Colonic mucosa (tissue), 4 donors: ENCODE results near the gene RNMT. TPM values are rescaled to one million over a fixed set of nuclear protein-coding genes. Genes with fewer than 3 reads are reported as not detected.
"Not testable (repeated sequence)": the region's sequence is repeated elsewhere in the genome, so short reads cannot be mapped to it uniquely, and the experiment has no call there.

Experiments used
- DNase-seq: peaks from one replicate; pipeline ENCODE4 v3.0.0-alpha.2; 2020
- H3K27ac ChIP-seq: fragments of 200-600 bp; one replicate; pipeline ENCODE4 v1.8.0; 2021
- H3K27me3 ChIP-seq: fragments of 200-600 bp; one replicate; pipeline ENCODE4 v1.8.0; 2021
- H3K36me3 ChIP-seq: fragments of 200-600 bp; one replicate; pipeline ENCODE4 v1.8.0; 2021
- H3K4me1 ChIP-seq: fragments of 200-600 bp; one replicate; pipeline ENCODE4 v1.8.0; 2021; ENCODE audit warnings: mild to moderate bottlenecking
- H3K4me3 ChIP-seq: fragments of 200-600 bp; one replicate; pipeline ENCODE4 v1.8.0; 2021
- H3K9ac ChIP-seq, 2 donors: one replicate each; pipeline ENCODE4 v1.7.0; 2013; ENCODE audit warnings: control low read depth in 2 of 2, low read depth in 2 of 2, low read length in 2 of 2
- H3K9me3 ChIP-seq: fragments of 200-600 bp; one replicate; pipeline ENCODE4 v1.8.0; 2021
- CTCF ChIP-seq: fragments of 200-600 bp; IDR thresholded peaks from one replicate; pipeline ENCODE4 v1.8.0; 2022; ENCODE audit warnings: antibody characterized with exemption, mild to moderate bottlenecking
- intact Hi-C: fragments of 100-400 bp; cut with DNase I; formaldehyde crosslinking; loops from one replicate; pipeline ENCODE4 v1.14.1; 2022
- total RNA-seq, 2 donors: library from RNA; stranded (reverse); fragmentation: NEBNext Ultra II Directional in 1 of 2; extraction: Animal tissue kit (Norgen Biotek cat#: 25700) in 1 of 2; gene quantifications; one replicate each; pipeline ENCODE4 v1.2.1, GENCODE V29; 2021
- donor health status: healthy.
- donor health status: DM: no; HTN: no; CAD: no.
- donor health status: DM: no; HTN: no; CAD: no.

Gene RNMT
- total RNA-seq, 2 donors from 2014 or later, result 17.0 to 43.4 TPM

DNA sequence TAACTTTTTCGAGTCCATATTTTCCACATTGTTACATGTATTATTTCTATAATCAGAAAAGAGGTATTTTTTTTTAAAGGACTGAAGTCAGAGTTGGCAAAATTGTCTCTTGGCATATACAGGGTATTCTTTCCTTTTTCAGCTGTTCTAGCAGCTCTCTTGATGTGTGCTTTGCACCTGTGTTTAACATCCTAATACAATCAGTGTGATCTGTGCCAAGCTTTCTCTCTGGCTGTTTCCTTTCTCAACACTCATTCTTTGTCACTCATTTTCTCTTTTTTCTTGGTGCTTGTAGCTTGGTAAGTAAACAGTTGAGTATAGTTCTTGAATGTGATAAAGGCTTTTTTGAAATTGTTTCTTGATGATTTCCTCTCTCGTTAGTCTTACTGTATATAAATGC is 9.2 kb downstream of the RNMT start:
- H3K9ac ChIP-seq, result no peak overlapping the region
- no peaks in the 10 kb centered on the region for H3K27me3 ChIP-seq
- H3K4me1 ChIP-seq, result no peaks in the 10 kb centered on the region
- no peak for TF ChIP-seq CTCF
- no peak overlapping the region for H3K27ac ChIP-seq
- H3K9me3 ChIP-seq, result no peaks in the 10 kb centered on the region
- H3K36me3 ChIP-seq, result peaks cover 3% of the 10 kb centered on the region
- intact Hi-C loops, result no loop called here
- DNase-seq, result no peak
- no peak overlapping the region for H3K4me3 ChIP-seq

DNA sequence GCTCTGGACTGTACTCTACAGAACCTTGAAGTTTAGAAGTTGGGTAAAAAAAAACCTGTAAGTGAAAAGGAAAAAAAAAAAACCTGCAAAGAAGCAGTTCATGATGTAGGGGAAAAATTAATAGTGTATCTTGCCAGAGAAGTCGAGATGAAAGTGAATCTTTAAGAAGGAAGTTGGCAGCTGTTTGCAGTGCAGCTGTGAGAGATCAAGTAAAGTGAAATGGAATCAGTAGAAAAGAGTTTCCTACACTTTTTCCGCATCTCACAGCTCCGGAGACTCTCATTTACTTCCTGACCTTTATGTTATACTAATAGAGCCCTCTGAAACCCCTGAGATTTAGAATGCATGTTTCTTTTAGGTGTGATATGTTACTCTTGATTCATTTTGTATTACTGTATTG is 19.2 kb downstream of the RNMT start:
- TF ChIP-seq CTCF, result no peak
- DNase-seq, result no peak
- Histone ChIP-seq H3K4me3 (no peak overlapping the region), H3K36me3 (no peaks in the 10 kb centered on the region), H3K27ac (no peak overlapping the region), H3K9ac (no peak overlapping the region), H3K27me3 (no peaks in the 10 kb centered on the region), H3K9me3 (no peaks in the 10 kb centered on the region), H3K4me1 (no peaks in the 10 kb centered on the region)
- intact Hi-C loops, result no loop called here

DNA sequence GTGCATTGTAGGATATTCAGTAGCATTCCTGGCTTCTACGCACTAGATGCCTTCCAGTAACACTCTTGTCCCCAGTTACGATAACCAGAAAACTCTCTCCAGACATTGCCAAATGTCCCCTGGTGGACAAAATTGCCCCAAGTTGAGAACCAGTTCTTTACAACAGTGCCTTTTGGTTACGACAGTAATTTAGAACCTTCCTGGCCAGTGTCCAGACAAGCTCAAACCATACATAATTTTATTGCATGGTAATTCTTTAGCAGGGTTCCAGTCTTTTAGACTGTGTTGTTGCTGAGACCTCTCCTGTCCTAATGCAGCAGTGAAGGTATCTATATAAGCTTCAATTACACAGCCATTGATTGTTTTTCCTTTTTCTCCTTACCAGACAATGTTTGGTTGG is 20.2 kb downstream of the RNMT start:
- DNase-seq, result no peak
- Histone ChIP-seq H3K36me3 (no peaks in the 10 kb centered on the region), H3K27ac (no peak overlapping the region), H3K4me3 (no peak overlapping the region), H3K4me1 (no peaks in the 10 kb centered on the region), H3K9ac (no peak overlapping the region), H3K27me3 (no peaks in the 10 kb centered on the region), H3K9me3 (no peaks in the 10 kb centered on the region)
- TF ChIP-seq CTCF, result no peak
- intact Hi-C loops, result no loop called here

- intact Hi-C loops, H3K27ac ChIP-seq: not testable (repeated sequence)
These were observed 25.1 kb downstream of the RNMT start for GRCh38 chr18:13751599-13751998.

DNA sequence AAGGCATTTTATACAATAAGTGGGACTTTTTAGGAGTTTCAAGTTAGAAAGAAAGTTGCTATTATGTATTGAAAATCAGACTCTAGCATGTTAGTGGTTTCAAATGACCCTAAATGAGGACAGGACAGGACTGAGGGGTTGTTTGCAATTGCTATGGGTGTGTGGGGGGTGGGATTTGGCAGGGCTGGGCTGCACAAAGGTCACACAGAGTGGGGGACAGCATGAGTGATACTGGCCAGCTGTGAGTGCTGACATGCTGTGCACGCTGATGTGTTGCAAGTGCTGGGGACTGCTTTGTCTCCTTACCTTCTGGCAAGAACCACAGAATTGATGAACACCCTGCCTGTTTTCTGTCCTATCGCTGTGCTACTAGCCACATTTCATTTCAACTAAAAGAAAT is 29.8 kb downstream of the RNMT start:
- no peaks in the 10 kb centered on the region for H3K9me3 ChIP-seq
- no peak overlapping the region for H3K4me3 ChIP-seq
- intact Hi-C loops, result no loop called here
- no peaks in the 10 kb centered on the region for H3K4me1 ChIP-seq
- H3K27ac ChIP-seq, result no peak overlapping the region
- no peaks in the 10 kb centered on the region for H3K27me3 ChIP-seq
- no peak for TF ChIP-seq CTCF
- DNase-seq, result no peak
- H3K36me3 ChIP-seq, result no peaks in the 10 kb centered on the region
- no peak overlapping the region for H3K9ac ChIP-seq

More at GRCh38 chr18:13751599-13751998, 25.1 kb downstream of the RNMT start:
- H3K9ac ChIP-seq, H3K36me3 ChIP-seq, DNase-seq, H3K4me1 ChIP-seq, H3K27me3 ChIP-seq, H3K9me3 ChIP-seq, H3K4me3 ChIP-seq: not testable (repeated sequence)

DNA sequence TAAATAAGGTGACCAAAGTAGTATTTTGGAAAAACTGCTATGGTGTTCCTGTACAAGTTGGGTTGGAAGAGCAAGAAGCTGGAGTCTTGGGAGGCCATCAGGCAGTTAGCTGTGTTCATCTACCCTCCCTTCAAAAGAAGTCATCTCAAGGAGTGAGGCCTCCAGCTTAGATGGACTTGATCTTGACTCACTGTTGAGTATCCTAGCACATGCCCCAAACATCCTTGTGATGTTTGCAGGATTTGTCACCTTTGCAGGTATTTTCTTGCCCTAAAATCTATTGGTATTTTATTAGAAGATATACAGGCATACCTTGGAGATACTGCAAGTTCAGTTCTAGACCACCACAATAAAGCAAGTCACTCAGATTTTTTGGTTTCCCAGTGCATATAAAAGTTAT is 30.2 kb downstream of the RNMT start:
- Histone ChIP-seq H3K9me3 (no peaks in the 10 kb centered on the region), H3K27me3 (no peaks in the 10 kb centered on the region), H3K27ac (no peak overlapping the region), H3K4me3 (no peak overlapping the region), H3K36me3 (no peaks in the 10 kb centered on the region), H3K9ac (no peak overlapping the region), H3K4me1 (no peaks in the 10 kb centered on the region)
- TF ChIP-seq CTCF, result no peak
- intact Hi-C loops, result no loop called here
- DNase-seq, result no peak
